ENCODE data around the gene ATXN7L1. TPM values are rescaled to one million over a fixed set of nuclear protein-coding genes. Genes with fewer than 3 reads are reported as not detected.

ATXN7L1 gene
- total RNA-seq, 4 donors from 2014 or later, result 8.1 to 13.5 (median 9.1) TPM

Other genes with a start within 250 kb of the ATXN7L1 start
- gene CDHR3, start 86.7 kb upstream of the ATXN7L1 start, total RNA-seq, result 1 to 10 TPM in 3 of 4 donors, not detected in 1; 2.4 to 4.2 (median 3.3) TPM
- 10 to 100 TPM; 77.7 to 96.7 (median 89.6) TPM for gene SYPL1, start 235.7 kb upstream of the ATXN7L1 start, total RNA-seq